ENCODE results near the gene GNAS.

- TF ChIP-seq CTCF (IDR thresholded peaks at IDR 0.05 in 4 of 5, conservative IDR thresholded peaks at IDR 0.05 in 1 of 5) = no peak
- no peak for TF ChIP-seq POLR2A (IDR thresholded peaks at IDR 0.05)
Observed at GRCh38 chr20:58836616-58837204, 15.8 kb upstream of the GNAS start.
